Esophagus muscularis mucosa (tissue), 4 donors: ENCODE data around the gene OR11H6. TPM values are rescaled to one million over a fixed set of nuclear protein-coding genes. Genes with fewer than 3 reads are reported as not detected.
"Not testable (repeated sequence)": the region's sequence is repeated elsewhere in the genome, so short reads cannot be mapped to it uniquely, and the experiment has no call there.

Experiments
- DNase-seq: peaks from one replicate; pipeline ENCODE4 v3.0.0-alpha.2; 2017; ENCODE audit errors: extremely low spot score
- H3K27ac ChIP-seq, 4 donors: fragments of 200-600 bp; sonication (generic); replicated peaks in 1 of 4; 1 replicate in 3 of 4; 2 replicates in 1 of 4; pipeline ENCODE4 v1.5.1; 2016 to 2019; ENCODE audit warnings: mild to moderate bottlenecking in 1 of 4
- H3K27me3 ChIP-seq, 4 donors: fragments of 200-600 bp; sonication (generic); one replicate each; pipeline versions ENCODE4 v1.5.1 to v1.6.0; 2016 to 2019
- H3K36me3 ChIP-seq, 4 donors: fragments of 200-600 bp; sonication (generic); one replicate each; pipeline ENCODE4 v1.5.1; 2016 to 2019
- H3K4me1 ChIP-seq, 4 donors: fragments of 200-600 bp; sonication (generic); one replicate each; pipeline ENCODE4 v1.5.1; 2016 to 2019
- H3K4me3 ChIP-seq, 4 donors: fragments of 200-600 bp; sonication (generic); 1 replicate in 2 of 4; 2 replicates in 2 of 4; pipeline ENCODE4 v1.5.1; 2016 to 2019; ENCODE audit warnings: mild to moderate bottlenecking in 4 of 4, moderate library complexity in 1 of 4
- H3K9me3 ChIP-seq, 4 donors: fragments of 200-600 bp; sonication (generic); 1 replicate in 3 of 4; 2 replicates in 1 of 4; pipeline ENCODE4 v1.5.1; 2016 to 2019
- CTCF ChIP-seq, 3 experiments: fragments of 200-600 bp in 2 of 3; fragments of 450-650 bp in 1 of 3; sonication (generic) in 2 of 3; IDR thresholded peaks; one replicate each; pipeline ENCODE4 v1.5.1; 2017 to 2019; ENCODE audit warnings: antibody characterized with exemption in 3 of 3, mild to moderate bottlenecking in 2 of 3, moderate library complexity in 1 of 3
- EP300 ChIP-seq: sonication (generic); formaldehyde crosslinking; IDR thresholded peaks from one replicate; pipeline ENCODE4 v1.6.1; 2017; ENCODE audit warnings: antibody characterized with exemption
- POLR2A ChIP-seq: fragments of 450-650 bp; IDR thresholded peaks from one replicate; pipeline ENCODE4 v1.6.1; 2017; ENCODE audit warnings: antibody characterized with exemption, moderate library complexity, mild to moderate bottlenecking, low read depth
- POLR2AphosphoS5 ChIP-seq, 2 donors: sonication (generic); formaldehyde crosslinking; IDR thresholded peaks; one replicate each; pipeline ENCODE4 v1.6.1; 2017; ENCODE audit warnings: antibody characterized with exemption in 2 of 2
- WGBS: methylation state at CpG from one replicate; pipeline ENCODE4 v1.1.5; 2018; 5-methylcytosine and 5-hydroxymethylcytosine counted together
- intact Hi-C: fragments of 100-400 bp; cut with DNase I; formaldehyde crosslinking; loops from one replicate; pipeline ENCODE4 v1.15.1; 2023
- total RNA-seq, 4 donors: library from RNA; depleted of rRNA; stranded (reverse); fragments of >200 nt; gene quantifications; one replicate each; pipeline versions ENCODE4 v1.1.0 to v1.2.1, GENCODE V29; 2016

The OR11H6 gene
- total RNA-seq, 4 donors from 2014 or later = not detected

GRCh38 chr14:20194101-20194500 is 29.4 kb upstream of the OR11H6 start:
- intact Hi-C loops = no loop called here
- H3K27me3 ChIP-seq = peaks cover 0 to 2% (median 0%) of the 10 kb centered on the region in 4 donors
- no peaks in the 10 kb centered on the region for H3K9me3 ChIP-seq
- no peak overlapping the region for H3K27ac ChIP-seq
- H3K36me3 ChIP-seq = no peaks in the 10 kb centered on the region
- H3K4me3 ChIP-seq = no peak overlapping the region
- H3K4me1 ChIP-seq = no peaks in the 10 kb centered on the region
- DNase-seq = no peak
- TF ChIP-seq EP300 (no peak), POLR2A (no peak), POLR2AphosphoS5 (IDR thresholded peaks at IDR 0.05) (no peak)

- intact Hi-C loops, H3K4me1 ChIP-seq, H3K9me3 ChIP-seq, H3K36me3 ChIP-seq, H3K27me3 ChIP-seq, H3K27ac ChIP-seq, H3K4me3 ChIP-seq, DNase-seq: not testable (repeated sequence)
- 79% methylated on average over 6 of the region's 6 CpGs for WGBS
These were observed 28.3 kb upstream of the OR11H6 start for GRCh38 chr14:20195170-20195569.

GRCh38 chr14:20195911-20196310 is 27.6 kb upstream of the OR11H6 start:
- Histone ChIP-seq H3K4me3 (no peak overlapping the region), H3K27ac (no peak overlapping the region), H3K27me3 (peaks cover 0 to 4% (median 0%) of the 10 kb centered on the region in 4 donors), H3K9me3 (no peaks in the 10 kb centered on the region), H3K36me3 (no peaks in the 10 kb centered on the region), H3K4me1 (no peaks in the 10 kb centered on the region)
- no peak for TF ChIP-seq CTCF (IDR thresholded peaks at IDR 0.05)
- no peak for TF ChIP-seq EP300
- no peak for TF ChIP-seq POLR2A
- no peak for TF ChIP-seq POLR2AphosphoS5 (IDR thresholded peaks at IDR 0.05)
- WGBS = 43% methylated on average over 2 of the region's 2 CpGs
- intact Hi-C loops = no loop called here
- no peak for DNase-seq

- DNase-seq = no peak
- Histone ChIP-seq H3K27ac (no peak overlapping the region), H3K4me1 (no peaks in the 10 kb centered on the region), H3K4me3 (no peak overlapping the region), H3K9me3 (no peaks in the 10 kb centered on the region), H3K36me3 (no peaks in the 10 kb centered on the region), H3K27me3 (peaks cover 0 to 4% (median 0%) of the 10 kb centered on the region in 4 donors)
- 80% methylated on average over 6 of the region's 6 CpGs for WGBS
- intact Hi-C loops = no loop called here
- TF ChIP-seq CTCF (IDR thresholded peaks at IDR 0.05) (no peak), EP300 (no peak), POLR2AphosphoS5 (IDR thresholded peaks at IDR 0.05) (no peak), POLR2A (no peak)
These were observed 26.1 kb upstream of the OR11H6 start for GRCh38 chr14:20197459-20197858.

GRCh38 chr14:20198991-20199390 is 24.5 kb upstream of the OR11H6 start:
- Histone ChIP-seq H3K4me1 (no peaks in the 10 kb centered on the region), H3K9me3 (no peaks in the 10 kb centered on the region), H3K36me3 (no peaks in the 10 kb centered on the region), H3K4me3 (no peak overlapping the region), H3K27ac (no peak overlapping the region), H3K27me3 (peaks cover 0 to 4% (median 0%) of the 10 kb centered on the region in 4 donors)
- DNase-seq = no peak
- intact Hi-C loops = no loop called here
- TF ChIP-seq POLR2A = no peak
- no peak for TF ChIP-seq CTCF (IDR thresholded peaks at IDR 0.05)
- TF ChIP-seq EP300 = no peak
- TF ChIP-seq POLR2AphosphoS5 (IDR thresholded peaks at IDR 0.05) = no peak
- WGBS = 66% methylated on average over 5 of the region's 5 CpGs

GRCh38 chr14:20204721-20205120 is 18.8 kb upstream of the OR11H6 start:
- no peaks in the 10 kb centered on the region for H3K9me3 ChIP-seq
- no peak overlapping the region for H3K27ac ChIP-seq
- H3K36me3 ChIP-seq = no peaks in the 10 kb centered on the region
- TF ChIP-seq EP300 = no peak
- no peak for TF ChIP-seq CTCF (IDR thresholded peaks at IDR 0.05)
- no peak for TF ChIP-seq POLR2A
- no peak for TF ChIP-seq POLR2AphosphoS5 (IDR thresholded peaks at IDR 0.05)
- H3K27me3 ChIP-seq = no peaks in the 10 kb centered on the region
- 58% methylated on average over 3 of the region's 3 CpGs for WGBS
- H3K4me1 ChIP-seq = no peaks in the 10 kb centered on the region
- no peak for DNase-seq
- H3K4me3 ChIP-seq = no peak overlapping the region
- intact Hi-C loops = no loop called here
